K562 (cell line): ENCODE measurements around the gene NAA10. TPM values are rescaled to one million over a fixed set of nuclear protein-coding genes. Genes with fewer than 3 reads are reported as not detected.

Experiments used
- ATAC-seq: fragments of 200-7000 bp; cut with Tn5 transposase; 3 replicates; pipeline ENCODE4 v1.9.1; 2020; ENCODE audit warnings: moderate library complexity
- BruUV-seq: library from RNA; stranded (reverse); fragments of 400-500 nt; replicated peaks from 2 replicates; lab custom pipeline; 2021; lab: Mats Ljungman, UMichigan
- CTCF ChIA-PET: fragments of 300-600 bp; formaldehyde crosslinking; extraction: SDS; loops from one replicate; lab custom pipeline; 2021; ENCODE audit warnings: low intra/inter-chr PET ratio; lab: Yijun Ruan, JAX
- POLR2A ChIA-PET: fragments of 300-600, 350-650 bp; sonication (Branson Sonifier 250); formaldehyde crosslinking; extraction: SDS; loops from one replicate; lab custom pipeline; 2021; ENCODE audit warnings: antibody characterized with exemption, inconsistent platforms; lab: Yijun Ruan, JAX
- DNase-seq, 4 experiments: peaks; one replicate each; pipeline versions ENCODE4 v3.0.0 to v3.0.0-alpha.2; 2011 to 2018; ENCODE audit warnings: low spot score in 3 of 4, mixed read lengths in 3 of 4; ENCODE audit errors: extremely low read depth in 1 of 4
- FAIRE-seq: peaks from 2 replicates; lab custom pipeline; 2011; peaks lifted over from hg19 to GRCh38; lab: Jason Lieb, UNC
- H2AFZ ChIP-seq: 2 replicates; pipeline ENCODE4 v1.6.0; 2011; ENCODE audit warnings: low read depth, low read length, control low read depth, inconsistent platforms
- H3K27ac ChIP-seq: fragments of 200-600 bp; 3 replicates; pipeline ENCODE4 v1.8.0; 2011; ENCODE audit warnings: low read depth, mild to moderate bottlenecking, control low read depth, inconsistent platforms, low read length, moderate library complexity, mixed read lengths; ENCODE audit errors: extremely low read depth
- H3K27me3 ChIP-seq, 2 experiments: fragments of 300-600 bp in 1 of 2; 2 replicates in 1 of 2; 3 replicates in 1 of 2; pipeline versions ENCODE4 v1.6.0 to v1.8.0; 2011; ENCODE audit warnings: inconsistent platforms in 2 of 2, low read length in 2 of 2, mild to moderate bottlenecking in 1 of 2, mixed read lengths in 1 of 2, moderate library complexity in 1 of 2; ENCODE audit not compliant: control insufficient read depth in 2 of 2, insufficient read depth in 2 of 2
- H3K36me3 ChIP-seq: fragments of 300-600 bp; 3 replicates; pipeline ENCODE4 v1.8.0; 2011; ENCODE audit warnings: mild to moderate bottlenecking, low read length, inconsistent platforms; ENCODE audit not compliant: control insufficient read depth, insufficient read depth
- H3K4me1 ChIP-seq, 2 experiments: fragments of 200-600 bp in 1 of 2; replicated peaks in 1 of 2; 2 replicates in 1 of 2; 3 replicates in 1 of 2; pipeline versions ENCODE4 v1.5.1 to v1.8.0; 2011; ENCODE audit warnings: inconsistent platforms in 2 of 2, low read length in 2 of 2, mild to moderate bottlenecking in 1 of 2, mixed read lengths in 1 of 2, moderate library complexity in 1 of 2; ENCODE audit not compliant: control insufficient read depth in 2 of 2, insufficient read depth in 2 of 2
- H3K4me2 ChIP-seq: 2 replicates; pipeline ENCODE4 v1.6.1; 2011; ENCODE audit warnings: low read length, control low read depth, inconsistent platforms, mixed read lengths; ENCODE audit not compliant: insufficient read depth
- H3K4me3 ChIP-seq: fragments of 200-600 bp; sonication (generic), shearing (Covaris generic); 2 replicates; pipeline ENCODE4 v1.5.1; 2016; ENCODE audit warnings: control low read depth, inconsistent platforms
- H3K79me2 ChIP-seq: fragments of 200-600 bp; 3 replicates; pipeline ENCODE4 v1.8.0; 2011; ENCODE audit warnings: low read length, inconsistent platforms; ENCODE audit not compliant: control insufficient read depth, insufficient read depth
- H3K9ac ChIP-seq, 2 experiments: 2 replicates each; pipeline versions ENCODE4 v1.6.0 to v1.6.1; 2011; ENCODE audit warnings: low read depth in 2 of 2, low read length in 2 of 2, control low read depth in 1 of 2, inconsistent platforms in 1 of 2, mild to moderate bottlenecking in 1 of 2, mixed read lengths in 1 of 2; ENCODE audit not compliant: insufficient read depth in 1 of 2
- H3K9me1 ChIP-seq: one replicate; pipeline ENCODE4 v1.6.0; 2011; ENCODE audit warnings: inconsistent platforms, mild to moderate bottlenecking, low read length, moderate library complexity; ENCODE audit not compliant: control insufficient read depth, insufficient read depth
- H3K9me3 ChIP-seq: replicated peaks from 2 replicates; pipeline ENCODE4 v1.5.1; 2011; ENCODE audit warnings: low read depth, low read length, inconsistent platforms; ENCODE audit not compliant: control insufficient read depth, insufficient read depth
- H4K20me1 ChIP-seq: replicated peaks from 2 replicates; pipeline ENCODE4 v1.6.1; 2011; ENCODE audit warnings: low read length, inconsistent platforms, mixed read lengths; ENCODE audit not compliant: control insufficient read depth, insufficient read depth
- NUFIP1 ChIP-seq: fragments of 450-650 bp; IDR thresholded peaks from 2 replicates; pipeline ENCODE4 v1.6.1; 2018; ENCODE audit not compliant: partially characterized antibody
- POLR2G ChIP-seq: fragments of 200-400 bp; formaldehyde crosslinking; IDR thresholded peaks from 2 replicates; pipeline ENCODE4 v1.6.1; 2017; ENCODE audit warnings: low read depth, mild to moderate bottlenecking, antibody characterized with exemption, low read length, moderate library complexity
- ZFP91 ChIP-seq: sonication (generic); formaldehyde crosslinking; IDR thresholded peaks from 2 replicates; pipeline ENCODE4 v1.8.0; 2022; ENCODE audit warnings: mild to moderate bottlenecking, missing genetic modification reagents
- WGBS: fragments of 100-300 bp; shearing (Covaris generic); methylation state at CpG from one replicate; pipeline ENCODE4 v1.1.6; 2016; ENCODE audit warnings: low coverage, mixed read lengths; ENCODE audit not compliant: insufficient coverage; ENCODE audit errors: missing lambda C conversion rate; 5-methylcytosine and 5-hydroxymethylcytosine counted together
- in situ Hi-C: fragments of 300-500 bp; cut with MboI; formaldehyde crosslinking; loops from 4 replicates; pipeline ENCODE4 v1.15.0; 2018; ENCODE audit warnings: inconsistent platforms, mixed read lengths
- intact Hi-C: fragments of 100-400 bp; cut with micrococcal nuclease; formaldehyde crosslinking; loops from 2 replicates; pipeline ENCODE4 v1.14.2; 2022
- polyA plus RNA-seq, 8 experiments: library from polyadenylated mRNA; depleted of rRNA in 4 of 8; stranded (reverse) in 5 of 8; unstranded in 3 of 8; fragments of >200 nt; fragmentation: Nextera tagmentation in 2 of 8; fragmentation: Illumina TruSeq in 1 of 8; extraction: Ambion mirVana in 2 of 8; extraction: Trizol in 1 of 8; gene quantifications; 2 replicates each; pipeline versions ENCODE4 v1.2.1 to v1.2.3, GENCODE V29; 2011 to 2014; ENCODE audit warnings: inconsistent platforms in 1 of 8, missing spikeins in 1 of 8
- total RNA-seq, 7 experiments: library from RNA; depleted of rRNA in 6 of 7; stranded (reverse); fragments of >200 nt in 6 of 7; fragmentation: Illumina TruSeq in 2 of 7; extraction: Trizol in 2 of 7; gene quantifications; 2 replicates each; pipeline versions ENCODE4 v1.2.1 to v1.2.3, GENCODE V29; 2011 to 2021; ENCODE audit warnings: low replicate concordance in 1 of 7
- TF ChIP-seq, protein P1 (sequence below): IDR thresholded peaks from 2 replicates; pipeline ENCODE4 v1.6.1; 2016; ENCODE audit warnings: missing genetic modification characterization, missing compliant biosample characterization
- TF ChIP-seq, protein P2 (sequence below): sonication (generic); formaldehyde crosslinking; IDR thresholded peaks from 2 replicates; pipeline ENCODE4 v1.8.0; 2022; ENCODE audit warnings: mild to moderate bottlenecking, missing genetic modification reagents

NAA10 gene
- total and polyA plus RNA-seq, 9 of the 15 experiments (the other 6 are each of a cell fraction or from before 2014, with no cell fraction given): 11.1 to 250 (median 134) TPM

GRCh38 chrX:153921070-153921469 lies 13.8 kb downstream of the NAA10 start:
- Histone ChIP-seq H3K36me3 (peaks cover 33% of the 10 kb centered on the region; the same call in 2 of the 3 replicates), H3K79me2 (peaks cover 29% of the 10 kb centered on the region), H2AFZ (no peak overlapping the region), H4K20me1 (no peaks in the 10 kb centered on the region), H3K9ac (no peak overlapping the region), H3K9me1 (no peaks in the 10 kb centered on the region), H3K4me3 (no peak overlapping the region), H3K9me3 (no peaks in the 10 kb centered on the region), H3K4me2 (no peak overlapping the region), H3K4me1 (peaks cover 12 to 31% of the 10 kb centered on the region in 2 experiments; a peak in 4 of 5 replicates), H3K27me3 (no peaks in the 10 kb centered on the region), H3K27ac (no peak overlapping the region)
- POLR2A ChIA-PET: interaction anchor here (0.6 to 0.8 kb wide), 3 partner anchors 12 to 45 kb away, joined by 3 to 5 read pairs (median 4); no protein-coding TSS in a partner anchor
- BruUV-seq: no TSS peak
- FAIRE-seq: no peak
- TF ChIP-seq NUFIP1: no peak
- TF ChIP-seq POLR2G: peak; percentile 25; the same call in 1 of the 2 replicates
- CTCF ChIA-PET: no interaction called here
- intact Hi-C loops: no loop called here
- in situ Hi-C loops: no loop called here
- 87% methylated on average over 3 of the region's 16 CpGs for WGBS
- no peak for ATAC-seq
- DNase-seq: no peak

DNA sequence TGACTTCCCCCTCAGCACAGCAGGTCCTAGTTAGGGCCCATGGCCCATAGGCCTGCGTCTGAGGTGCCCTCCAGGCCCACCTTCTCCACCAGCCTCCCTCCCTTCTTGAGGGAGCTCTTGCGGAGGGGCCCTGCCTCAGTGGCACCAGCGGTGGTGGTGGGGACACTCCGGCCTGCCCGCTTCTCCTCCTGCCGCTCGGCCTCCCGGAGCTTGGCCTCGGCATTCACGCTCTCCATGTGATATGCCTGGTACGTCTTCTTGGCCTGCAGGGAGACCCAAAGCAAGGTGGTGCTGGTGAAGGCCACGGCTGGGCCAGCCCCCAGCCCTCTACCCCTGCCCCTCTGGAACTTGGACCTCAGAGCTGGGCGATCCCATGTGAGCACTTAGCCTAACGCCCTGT lies 14.3 kb downstream of the NAA10 start:
- 82% methylated on average over 5 of the region's 14 CpGs for WGBS
- FAIRE-seq (no peak), DNase-seq (no peak), ATAC-seq (no peak)
- H3K27me3 ChIP-seq: no peaks in the 10 kb centered on the region
- H3K9ac ChIP-seq: peak overlapping the region in 1 of 2 experiments; percentile 17; a peak in 1 of 4 replicates
- peaks cover 37% of the 10 kb centered on the region; the same call in 2 of the 3 replicates for H3K36me3 ChIP-seq
- no TSS peak for BruUV-seq
- POLR2A ChIA-PET: no interaction called here
- intact Hi-C loops: no loop called here
- TF ChIP-seq, protein P1, sequence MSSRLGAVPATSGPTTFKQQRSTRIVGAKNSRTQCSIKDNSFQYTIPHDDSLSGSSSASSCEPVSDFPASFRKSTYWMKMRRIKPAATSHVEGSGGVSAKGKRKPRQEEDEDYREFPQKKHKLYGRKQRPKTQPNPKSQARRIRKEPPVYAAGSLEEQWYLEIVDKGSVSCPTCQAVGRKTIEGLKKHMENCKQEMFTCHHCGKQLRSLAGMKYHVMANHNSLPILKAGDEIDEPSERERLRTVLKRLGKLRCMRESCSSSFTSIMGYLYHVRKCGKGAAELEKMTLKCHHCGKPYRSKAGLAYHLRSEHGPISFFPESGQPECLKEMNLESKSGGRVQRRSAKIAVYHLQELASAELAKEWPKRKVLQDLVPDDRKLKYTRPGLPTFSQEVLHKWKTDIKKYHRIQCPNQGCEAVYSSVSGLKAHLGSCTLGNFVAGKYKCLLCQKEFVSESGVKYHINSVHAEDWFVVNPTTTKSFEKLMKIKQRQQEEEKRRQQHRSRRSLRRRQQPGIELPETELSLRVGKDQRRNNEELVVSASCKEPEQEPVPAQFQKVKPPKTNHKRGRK: no peak
- no peak for TF ChIP-seq ZFP91 (CRISPR knock-in tag)
- TF ChIP-seq, protein P2, sequence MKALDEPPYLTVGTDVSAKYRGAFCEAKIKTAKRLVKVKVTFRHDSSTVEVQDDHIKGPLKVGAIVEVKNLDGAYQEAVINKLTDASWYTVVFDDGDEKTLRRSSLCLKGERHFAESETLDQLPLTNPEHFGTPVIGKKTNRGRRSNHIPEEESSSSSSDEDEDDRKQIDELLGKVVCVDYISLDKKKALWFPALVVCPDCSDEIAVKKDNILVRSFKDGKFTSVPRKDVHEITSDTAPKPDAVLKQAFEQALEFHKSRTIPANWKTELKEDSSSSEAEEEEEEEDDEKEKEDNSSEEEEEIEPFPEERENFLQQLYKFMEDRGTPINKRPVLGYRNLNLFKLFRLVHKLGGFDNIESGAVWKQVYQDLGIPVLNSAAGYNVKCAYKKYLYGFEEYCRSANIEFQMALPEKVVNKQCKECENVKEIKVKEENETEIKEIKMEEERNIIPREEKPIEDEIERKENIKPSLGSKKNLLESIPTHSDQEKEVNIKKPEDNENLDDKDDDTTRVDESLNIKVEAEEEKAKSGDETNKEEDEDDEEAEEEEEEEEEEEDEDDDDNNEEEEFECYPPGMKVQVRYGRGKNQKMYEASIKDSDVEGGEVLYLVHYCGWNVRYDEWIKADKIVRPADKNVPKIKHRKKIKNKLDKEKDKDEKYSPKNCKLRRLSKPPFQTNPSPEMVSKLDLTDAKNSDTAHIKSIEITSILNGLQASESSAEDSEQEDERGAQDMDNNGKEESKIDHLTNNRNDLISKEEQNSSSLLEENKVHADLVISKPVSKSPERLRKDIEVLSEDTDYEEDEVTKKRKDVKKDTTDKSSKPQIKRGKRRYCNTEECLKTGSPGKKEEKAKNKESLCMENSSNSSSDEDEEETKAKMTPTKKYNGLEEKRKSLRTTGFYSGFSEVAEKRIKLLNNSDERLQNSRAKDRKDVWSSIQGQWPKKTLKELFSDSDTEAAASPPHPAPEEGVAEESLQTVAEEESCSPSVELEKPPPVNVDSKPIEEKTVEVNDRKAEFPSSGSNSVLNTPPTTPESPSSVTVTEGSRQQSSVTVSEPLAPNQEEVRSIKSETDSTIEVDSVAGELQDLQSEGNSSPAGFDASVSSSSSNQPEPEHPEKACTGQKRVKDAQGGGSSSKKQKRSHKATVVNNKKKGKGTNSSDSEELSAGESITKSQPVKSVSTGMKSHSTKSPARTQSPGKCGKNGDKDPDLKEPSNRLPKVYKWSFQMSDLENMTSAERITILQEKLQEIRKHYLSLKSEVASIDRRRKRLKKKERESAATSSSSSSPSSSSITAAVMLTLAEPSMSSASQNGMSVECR (CRISPR knock-in tag): no peak
- H3K9me1 ChIP-seq: no peaks in the 10 kb centered on the region
- peaks cover 12 to 26% of the 10 kb centered on the region in 2 experiments; a peak in 4 of 5 replicates for H3K4me1 ChIP-seq
- H3K4me3 ChIP-seq: no peak overlapping the region
- H3K27ac ChIP-seq: no peak overlapping the region
- no peak overlapping the region for H2AFZ ChIP-seq
- no peaks in the 10 kb centered on the region for H3K9me3 ChIP-seq
- H3K4me2 ChIP-seq: no peak overlapping the region
- H3K79me2 ChIP-seq: peaks cover 24% of the 10 kb centered on the region
- H4K20me1 ChIP-seq: no peaks in the 10 kb centered on the region
- in situ Hi-C loops: no loop called here
- CTCF ChIA-PET: no interaction called here
